Cardiac fibroblast (primary cell): Measurements from ENCODE around the gene MARK2.

ENCODE experiments used
- DNase-seq, 2 donors: peaks; one replicate each; pipeline versions ENCODE4 v3.0.0 to v3.0.0-alpha.2; 2010; ENCODE audit warnings: low read depth in 2 of 2
- H3K4me3 ChIP-seq, 2 donors: replicated peaks in 1 of 2; 1 replicate in 1 of 2; 2 replicates in 1 of 2; pipeline ENCODE4 v1.5.1; 2011; ENCODE audit warnings: low read depth in 2 of 2, low read length in 2 of 2, mild to moderate bottlenecking in 2 of 2, moderate library complexity in 1 of 2
- TF ChIP-seq, protein P1 (sequence below): IDR thresholded peaks from one replicate; pipeline ENCODE4 v1.5.1; 2011; ENCODE audit warnings: low read depth, mild to moderate bottlenecking, low read length, inconsistent platforms

MARK2 gene

DNA sequence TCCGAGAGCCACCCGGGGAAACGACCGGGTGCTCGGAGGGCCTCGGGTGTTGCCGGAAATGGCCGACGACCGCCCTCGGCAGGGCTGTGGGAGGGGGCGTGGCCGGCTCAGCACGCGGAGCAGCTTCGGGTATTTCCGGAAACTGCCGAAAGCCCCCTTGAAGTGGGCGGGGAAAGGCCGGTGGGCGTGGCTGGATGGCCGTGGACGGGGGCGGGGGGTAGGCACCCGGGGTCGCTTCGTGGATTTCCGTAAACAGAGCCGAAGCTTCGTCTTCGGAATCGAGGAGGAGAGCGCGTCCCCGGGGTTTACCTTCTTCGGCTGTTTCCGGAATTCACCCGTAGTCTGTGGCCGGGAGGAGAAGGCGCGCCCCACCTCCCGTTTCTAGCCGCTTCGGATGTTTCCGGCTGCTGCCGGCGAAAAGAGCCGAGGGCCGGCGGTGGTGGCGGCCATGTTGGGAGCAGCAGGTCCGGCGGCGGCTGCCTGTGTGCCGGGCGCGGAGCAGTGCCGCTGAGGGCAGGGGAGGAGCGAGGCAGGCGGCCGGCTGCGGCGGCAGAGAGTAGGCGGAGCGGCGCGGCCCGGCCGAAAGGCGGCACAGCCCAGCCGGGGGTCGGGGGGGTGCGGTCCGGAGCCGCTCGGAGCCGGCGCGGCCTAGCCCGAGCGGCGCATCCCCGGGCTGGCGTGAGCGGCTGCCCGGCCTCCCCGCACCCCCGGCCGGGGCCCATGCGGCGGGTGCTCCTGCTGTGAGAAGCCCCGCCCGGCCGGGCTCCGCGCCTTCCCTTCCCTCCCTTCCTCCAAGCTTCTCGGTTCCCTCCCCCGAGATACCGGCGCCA lies at the start of gene MARK2:
Gene MARK2 (plus strand): TSS at position 433 of the 830 bp plus-strand sequence. CDS start 397 bp downstream, at position 830.
- TF ChIP-seq, protein P1, sequence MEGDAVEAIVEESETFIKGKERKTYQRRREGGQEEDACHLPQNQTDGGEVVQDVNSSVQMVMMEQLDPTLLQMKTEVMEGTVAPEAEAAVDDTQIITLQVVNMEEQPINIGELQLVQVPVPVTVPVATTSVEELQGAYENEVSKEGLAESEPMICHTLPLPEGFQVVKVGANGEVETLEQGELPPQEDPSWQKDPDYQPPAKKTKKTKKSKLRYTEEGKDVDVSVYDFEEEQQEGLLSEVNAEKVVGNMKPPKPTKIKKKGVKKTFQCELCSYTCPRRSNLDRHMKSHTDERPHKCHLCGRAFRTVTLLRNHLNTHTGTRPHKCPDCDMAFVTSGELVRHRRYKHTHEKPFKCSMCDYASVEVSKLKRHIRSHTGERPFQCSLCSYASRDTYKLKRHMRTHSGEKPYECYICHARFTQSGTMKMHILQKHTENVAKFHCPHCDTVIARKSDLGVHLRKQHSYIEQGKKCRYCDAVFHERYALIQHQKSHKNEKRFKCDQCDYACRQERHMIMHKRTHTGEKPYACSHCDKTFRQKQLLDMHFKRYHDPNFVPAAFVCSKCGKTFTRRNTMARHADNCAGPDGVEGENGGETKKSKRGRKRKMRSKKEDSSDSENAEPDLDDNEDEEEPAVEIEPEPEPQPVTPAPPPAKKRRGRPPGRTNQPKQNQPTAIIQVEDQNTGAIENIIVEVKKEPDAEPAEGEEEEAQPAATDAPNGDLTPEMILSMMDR = no peak
- peak; percentile 98 to 99 for DNase-seq
- peak within 1 kb of the TSS; percentile 94 to 95 for H3K4me3 ChIP-seq

DNA sequence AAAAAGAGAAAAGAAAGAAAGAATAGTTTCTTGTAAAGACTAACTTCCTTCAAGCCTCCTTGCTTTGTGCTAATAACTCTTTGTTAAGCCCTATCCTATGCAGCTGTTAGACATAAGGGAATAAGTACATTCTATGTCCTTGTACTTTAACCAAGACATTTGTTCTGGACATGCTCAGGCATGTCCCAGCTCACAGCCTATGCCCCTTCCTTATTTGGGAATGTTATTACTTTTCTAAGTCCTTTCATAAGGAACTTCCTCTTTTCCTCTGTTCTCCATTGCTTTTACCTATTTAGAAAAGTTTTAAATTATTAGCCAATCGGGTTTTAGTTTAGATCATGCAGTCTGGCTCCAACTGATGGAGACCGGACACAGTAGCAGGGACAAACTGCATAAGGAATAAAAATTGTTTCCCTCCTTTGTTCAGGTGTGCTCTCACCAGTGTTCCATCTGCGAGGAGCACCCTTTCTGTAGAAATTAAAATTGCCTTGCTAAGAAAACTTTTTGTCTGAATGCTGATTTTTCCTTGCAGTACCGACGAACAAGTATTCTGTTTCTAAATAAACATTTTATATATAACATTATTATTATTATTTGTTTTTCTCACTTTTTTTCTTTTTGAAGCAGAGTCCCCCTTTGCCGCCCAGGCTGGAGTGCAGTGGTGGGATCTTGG lies 47.3 kb upstream of the MARK2 start:
- no peak overlapping the region for H3K4me3 ChIP-seq
- TF ChIP-seq, protein P1 = no peak
- no peak for DNase-seq

DNA sequence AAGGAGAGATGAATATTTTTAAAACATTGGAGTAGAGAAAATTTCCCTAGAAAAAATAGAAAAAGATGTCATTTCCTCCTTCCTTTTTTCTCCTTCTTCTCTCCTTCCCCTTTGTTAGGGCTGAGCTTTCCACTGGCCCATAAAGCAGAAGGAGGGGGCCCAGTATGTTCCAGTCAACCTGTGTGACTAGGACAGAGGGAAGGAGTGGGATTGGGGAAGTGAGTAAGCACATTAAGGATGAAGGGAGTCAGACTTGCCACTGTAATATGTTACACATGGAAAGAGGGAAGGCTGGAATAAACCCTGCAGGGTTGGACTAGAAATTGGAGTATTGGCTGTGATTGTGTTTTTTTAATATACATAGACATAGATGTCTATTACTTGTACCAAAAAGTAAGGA lies 45.7 kb upstream of the MARK2 start:
- no peak overlapping the region for H3K4me3 ChIP-seq
- no peak for DNase-seq
- TF ChIP-seq, protein P1 = no peak

DNA sequence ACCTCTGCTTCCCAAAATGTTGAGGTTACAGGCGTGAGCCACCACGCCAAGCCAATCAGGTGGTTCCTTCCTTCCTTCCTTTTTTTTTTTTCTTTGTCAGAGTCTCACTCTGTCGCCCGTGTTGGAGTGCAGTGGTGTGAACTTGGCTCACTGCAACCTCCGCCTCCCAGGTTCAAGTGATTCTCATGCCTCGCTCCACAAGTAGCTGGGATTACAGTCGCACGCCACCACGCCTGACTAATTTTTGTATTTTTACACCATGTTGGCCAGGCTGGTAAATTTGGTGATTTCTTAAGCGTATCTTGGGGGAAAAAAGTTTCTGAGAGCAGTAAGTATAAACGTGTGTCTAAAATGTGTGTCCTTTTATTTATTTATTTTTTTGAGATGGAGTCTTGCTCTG lies 43.8 kb upstream of the MARK2 start:
- DNase-seq = no peak
- TF ChIP-seq, protein P1 = no peak

DNA sequence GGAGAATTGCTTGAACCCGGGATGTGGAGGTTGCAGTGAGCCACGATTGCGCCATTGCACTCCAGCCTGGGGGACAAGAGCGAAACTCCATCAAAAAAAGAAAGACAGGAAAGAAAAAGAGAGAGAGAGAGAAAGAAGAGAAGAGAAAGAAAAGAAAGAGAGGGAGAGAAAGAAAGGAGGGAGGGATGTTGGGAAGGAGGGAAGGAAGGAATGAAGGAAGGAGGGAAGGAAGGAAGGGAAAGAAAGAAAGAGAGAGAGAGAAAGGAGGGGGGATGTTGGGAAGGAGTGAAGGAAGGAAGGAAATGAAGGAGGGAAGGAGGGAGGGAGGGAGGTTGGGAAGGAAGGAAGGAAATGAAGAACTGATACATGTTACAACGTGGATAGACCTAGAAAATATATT lies 38.0 kb upstream of the MARK2 start:
- DNase-seq = no peak
- no peak overlapping the region for H3K4me3 ChIP-seq
- TF ChIP-seq, protein P1 = no peak

More for the DNA sequence above, 43.8 kb upstream of the MARK2 start:
- H3K4me3 ChIP-seq = no peak overlapping the region

DNA sequence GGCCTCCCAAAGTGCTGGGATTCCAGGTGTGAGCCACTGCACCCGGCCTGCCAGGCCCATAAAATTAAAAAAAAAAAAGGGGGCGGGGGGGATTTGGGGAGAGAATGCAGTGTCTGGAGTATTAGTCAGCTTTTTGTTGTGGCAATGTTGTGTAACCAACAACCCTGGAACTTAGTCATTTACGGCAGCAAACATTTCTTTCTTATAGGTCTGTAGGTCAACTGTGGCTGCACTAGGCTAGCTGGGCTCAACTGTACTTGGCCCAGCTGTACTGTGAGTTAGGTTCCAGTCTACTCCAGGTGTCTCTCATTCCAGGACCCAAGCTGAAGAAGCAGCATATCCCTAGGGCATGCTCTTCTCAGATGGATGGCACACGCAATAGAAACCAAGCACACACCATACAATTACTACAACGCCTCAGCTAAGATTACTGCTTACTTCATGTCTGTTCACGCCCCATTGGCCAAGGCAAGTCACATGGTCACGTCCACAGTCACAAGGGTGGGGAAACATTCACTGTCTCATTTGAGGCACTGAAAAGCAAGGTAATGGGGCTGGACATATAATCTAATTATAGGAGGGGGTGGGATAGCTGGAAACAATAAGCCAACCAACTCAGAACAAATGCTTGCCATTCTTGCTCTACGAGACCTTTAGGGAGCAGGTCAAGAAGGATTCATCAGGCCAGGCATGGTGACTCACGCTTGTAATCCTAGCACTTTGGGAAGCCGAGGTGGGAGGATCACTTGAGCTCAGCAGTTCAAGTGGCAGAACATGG lies 36.1 kb upstream of the MARK2 start:
- DNase-seq = peak; percentile 62 to 84

More for the DNA sequence above, 36.1 kb upstream of the MARK2 start:
- H3K4me3 ChIP-seq = no peak overlapping the region
- TF ChIP-seq, protein P1 = no peak
